ENCODE measurements around the gene KCNQ1.

Gene KCNQ1

DNA sequence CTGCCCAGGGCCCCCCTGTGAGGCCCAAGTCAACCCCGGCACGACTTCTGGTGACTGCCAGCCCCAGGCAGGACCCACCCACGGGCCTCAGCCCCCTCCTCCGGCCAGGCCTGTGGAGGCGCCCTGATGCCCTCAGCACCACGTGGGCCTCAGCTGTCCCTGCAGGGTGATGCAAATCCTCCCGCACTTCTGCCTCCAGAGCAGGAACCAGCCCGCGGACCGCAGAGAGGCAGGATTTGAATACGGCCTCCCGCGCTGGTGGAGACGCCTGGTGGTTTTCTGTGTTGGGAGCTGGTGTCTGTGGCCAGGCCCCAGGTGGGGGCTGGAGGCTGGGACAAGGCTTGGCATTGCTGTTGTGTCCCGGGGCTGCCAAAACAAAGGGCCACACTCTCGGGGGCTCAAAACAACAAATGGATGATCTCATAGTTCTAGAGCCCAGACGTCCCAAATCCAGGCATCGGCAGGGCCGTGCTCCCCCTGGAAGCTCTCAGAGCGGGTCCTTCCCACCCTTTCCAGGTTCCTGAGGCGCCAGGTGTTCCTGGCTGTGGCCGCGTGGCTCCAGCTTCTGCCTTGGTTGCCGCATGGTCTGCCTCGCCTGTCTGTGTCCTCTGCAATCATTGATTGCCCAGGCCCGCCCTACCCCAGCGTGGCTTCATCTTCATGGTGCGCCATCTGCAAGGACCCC, 19.9 kb upstream of the KCNQ1 start:
- DNase-seq (ENCODE audit: insufficient read length, low spot score): no peak
- no peak for FAIRE-seq

DNA sequence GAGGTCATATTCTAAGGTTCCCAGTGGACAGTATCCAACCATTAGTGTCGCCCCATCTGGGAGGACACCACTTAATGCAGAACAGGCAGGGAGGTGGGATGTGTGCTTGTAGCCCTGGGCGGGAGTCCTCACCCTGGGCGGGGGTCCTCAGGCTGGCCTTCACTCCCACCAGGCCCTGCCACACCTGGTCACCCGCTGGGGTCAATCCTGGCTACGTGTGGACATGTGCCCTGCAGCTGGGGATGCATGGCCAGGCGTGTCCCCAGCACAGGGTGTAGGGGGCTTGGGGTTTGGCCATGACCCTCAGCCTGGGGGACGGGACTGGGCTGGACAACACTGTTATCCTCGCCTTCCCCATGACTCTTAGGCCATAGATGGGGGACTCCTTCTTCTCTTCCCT, 19.3 kb upstream of the KCNQ1 start:
- no peak for FAIRE-seq
- no peak for DNase-seq (ENCODE audit: insufficient read length, low spot score)

DNA sequence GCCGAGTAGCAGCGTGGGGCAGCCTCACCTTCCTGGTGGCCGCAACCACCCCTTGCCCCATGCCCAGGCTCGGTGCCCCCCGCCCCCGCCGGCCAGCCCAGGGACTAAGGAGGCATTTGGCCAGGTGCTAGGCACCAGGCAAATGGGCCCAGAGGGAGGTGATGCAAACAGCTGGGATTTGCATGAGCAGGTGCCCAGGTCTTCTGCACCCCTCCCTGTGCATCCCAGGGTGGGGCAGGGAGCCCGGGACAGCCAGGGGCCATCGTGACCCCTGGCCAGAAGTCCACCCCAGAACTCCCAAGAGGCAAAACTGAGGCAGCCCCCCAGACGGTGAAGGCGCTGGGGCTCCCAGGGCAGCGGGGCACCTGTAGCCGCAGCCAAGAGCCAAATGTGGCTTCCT, 18.6 kb upstream of the KCNQ1 start:
- DNase-seq (ENCODE audit: insufficient read length, low spot score) (no peak), FAIRE-seq (no peak)

DNA sequence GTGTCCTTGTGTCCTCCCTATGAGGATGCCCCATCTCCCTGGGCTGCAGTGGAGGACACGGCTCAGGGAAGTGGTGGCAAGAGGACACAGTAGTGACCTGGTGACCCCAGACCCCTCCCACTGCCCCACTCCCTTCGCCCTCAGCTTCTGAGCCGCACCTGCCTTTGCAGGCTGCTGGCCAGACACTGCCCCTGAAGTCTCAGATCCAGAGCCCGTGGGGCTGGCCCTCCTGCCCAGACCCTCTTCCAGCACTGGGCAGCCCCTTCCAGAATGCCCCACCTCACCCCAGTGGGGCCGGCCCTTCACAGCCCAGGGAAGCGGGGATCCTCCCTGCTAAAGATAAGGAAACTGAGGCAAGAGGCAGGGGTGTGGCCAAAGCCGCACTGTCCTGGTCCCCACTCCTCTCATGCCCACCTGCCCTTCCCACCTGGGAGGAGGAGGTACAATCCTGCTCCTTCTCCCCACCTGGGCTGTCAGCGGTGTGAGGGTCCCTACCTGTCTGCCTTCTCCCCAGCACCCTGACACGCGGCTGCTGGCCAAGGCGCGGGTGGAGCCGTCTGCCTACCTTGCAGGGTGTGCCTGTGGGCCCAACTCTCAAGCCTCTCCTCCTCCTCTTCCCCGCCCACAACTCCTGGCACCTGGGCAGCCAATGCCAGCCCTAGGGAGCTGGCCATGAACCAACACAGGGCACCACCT, 17.8 kb upstream of the KCNQ1 start:
- no peak for DNase-seq (ENCODE audit: insufficient read length, low spot score)
- FAIRE-seq: no peak

DNA sequence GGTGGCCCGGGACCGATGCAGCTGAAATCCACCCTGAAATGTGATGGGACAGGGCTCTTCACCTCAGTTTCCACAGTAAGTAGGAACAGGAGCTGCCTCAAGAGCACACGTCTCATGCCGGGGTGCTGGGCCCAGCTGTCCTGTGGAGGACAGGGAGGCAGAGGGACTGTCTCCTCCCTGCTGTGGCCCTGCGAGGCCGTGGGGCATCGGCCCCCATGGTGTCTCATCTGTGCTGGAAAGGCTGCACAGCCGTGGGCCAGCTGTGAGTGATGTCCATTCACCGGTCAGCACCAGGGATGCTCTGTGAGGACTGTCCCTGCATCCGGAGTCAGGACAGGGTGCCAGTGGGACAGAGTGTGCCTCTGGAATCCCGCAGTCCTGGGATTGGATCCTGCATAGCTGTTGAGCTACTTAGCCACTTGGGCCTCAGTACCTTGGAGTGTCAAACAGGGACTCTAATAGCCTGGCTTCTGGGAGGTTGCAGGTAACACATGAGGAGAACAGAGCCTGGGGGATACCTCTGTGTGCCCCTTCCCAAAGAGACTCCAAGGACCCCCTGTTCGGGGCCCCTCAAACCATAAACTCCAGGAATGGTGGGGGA, 17.0 kb upstream of the KCNQ1 start:
- FAIRE-seq: peak; percentile 36
- no peak for DNase-seq (ENCODE audit: insufficient read length, low spot score)

DNA sequence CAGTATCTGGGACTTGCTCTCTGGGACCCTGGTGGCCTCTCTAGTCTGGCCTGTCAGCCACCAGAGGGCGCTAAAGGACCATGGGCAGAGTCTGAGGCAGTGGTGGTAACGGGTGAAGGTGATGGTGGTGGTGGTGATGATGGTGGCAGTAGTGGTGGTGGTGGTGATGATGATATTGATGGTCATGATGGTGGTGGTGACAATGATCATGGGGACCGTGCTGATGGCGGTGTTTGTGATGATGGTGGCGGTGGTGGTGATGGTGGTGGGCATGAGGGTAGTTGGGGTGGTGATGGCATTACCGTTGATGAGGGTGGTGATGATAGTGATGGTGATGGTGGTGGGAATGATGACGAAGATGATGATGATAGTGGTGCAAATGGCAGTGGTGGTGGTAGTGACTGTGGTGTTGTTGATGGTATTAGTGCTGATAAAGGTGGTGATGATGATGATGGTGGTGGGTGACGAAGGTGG, 16.4 kb upstream of the KCNQ1 start:
- DNase-seq (ENCODE audit: insufficient read length, low spot score) (peak; percentile 52), FAIRE-seq (no peak)

DNA sequence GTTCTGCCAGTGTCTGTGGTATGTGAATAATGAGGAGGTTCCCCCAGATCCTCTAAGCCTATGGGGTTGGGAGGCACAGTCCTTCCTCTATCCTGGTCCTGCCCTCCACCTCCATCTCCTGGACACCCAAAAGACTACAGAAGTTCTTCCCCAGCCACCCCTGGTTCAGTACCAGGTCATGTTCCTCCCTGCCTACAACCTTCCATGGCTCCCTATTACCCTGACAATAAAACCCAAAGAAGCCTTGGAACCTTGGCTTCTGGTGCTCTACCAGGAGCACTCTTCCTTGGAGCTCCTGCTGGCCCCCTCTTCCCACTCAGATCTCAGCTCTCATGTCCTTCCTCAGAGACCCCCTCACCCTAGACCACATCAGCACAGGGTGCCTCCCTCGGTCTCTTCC, 13.4 kb upstream of the KCNQ1 start:
- FAIRE-seq (no peak), DNase-seq (ENCODE audit: insufficient read length, low spot score) (no peak)

DNA sequence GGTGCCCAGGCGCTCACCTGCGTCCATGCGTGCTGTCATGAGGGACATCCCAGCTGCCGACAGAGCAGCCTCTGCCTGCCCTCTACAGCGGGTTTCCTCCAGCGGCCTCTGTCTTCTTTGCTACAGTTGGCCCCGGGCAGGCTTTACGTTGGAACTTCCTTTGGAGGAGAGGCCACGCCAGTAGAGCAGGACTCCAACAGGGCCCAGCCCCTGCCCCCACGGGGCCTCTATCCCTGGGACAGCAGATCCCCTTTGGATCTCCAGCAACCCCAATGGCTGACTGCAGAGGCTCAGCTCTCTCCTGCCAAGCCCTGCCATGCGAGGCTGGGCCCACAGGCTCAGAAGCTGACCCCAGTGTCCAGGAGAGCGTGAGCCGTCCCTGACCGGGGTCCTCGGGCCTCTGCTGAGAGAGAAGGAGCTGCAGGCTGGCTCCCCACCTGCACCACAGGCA, 12.6 kb upstream of the KCNQ1 start:
- no peak for DNase-seq (ENCODE audit: insufficient read length, low spot score)
- FAIRE-seq: no peak

DNA sequence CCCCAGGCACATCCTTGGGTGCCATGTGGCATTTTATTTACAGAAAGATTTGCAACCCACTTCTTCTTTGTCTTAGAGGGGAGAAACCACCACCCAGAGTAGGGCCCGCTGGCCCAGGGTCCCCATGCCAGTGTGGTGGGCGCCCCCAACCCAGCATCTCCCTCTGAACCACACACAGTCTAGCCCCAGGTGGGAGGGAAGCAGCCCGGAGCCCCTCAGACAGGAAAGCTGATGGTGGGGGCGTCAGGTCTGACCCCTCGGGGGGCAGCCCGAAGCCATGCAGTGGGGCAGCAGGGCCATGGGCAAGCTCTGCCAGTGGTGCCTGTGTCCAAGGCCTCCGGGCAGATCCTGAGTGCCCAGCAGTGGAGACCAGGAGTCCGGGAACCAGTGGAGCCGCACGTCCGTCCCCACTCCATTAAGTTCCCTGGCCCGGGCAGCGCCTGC, 12.2 kb upstream of the KCNQ1 start:
- no peak for DNase-seq (ENCODE audit: insufficient read length, low spot score)
- FAIRE-seq: no peak

DNA sequence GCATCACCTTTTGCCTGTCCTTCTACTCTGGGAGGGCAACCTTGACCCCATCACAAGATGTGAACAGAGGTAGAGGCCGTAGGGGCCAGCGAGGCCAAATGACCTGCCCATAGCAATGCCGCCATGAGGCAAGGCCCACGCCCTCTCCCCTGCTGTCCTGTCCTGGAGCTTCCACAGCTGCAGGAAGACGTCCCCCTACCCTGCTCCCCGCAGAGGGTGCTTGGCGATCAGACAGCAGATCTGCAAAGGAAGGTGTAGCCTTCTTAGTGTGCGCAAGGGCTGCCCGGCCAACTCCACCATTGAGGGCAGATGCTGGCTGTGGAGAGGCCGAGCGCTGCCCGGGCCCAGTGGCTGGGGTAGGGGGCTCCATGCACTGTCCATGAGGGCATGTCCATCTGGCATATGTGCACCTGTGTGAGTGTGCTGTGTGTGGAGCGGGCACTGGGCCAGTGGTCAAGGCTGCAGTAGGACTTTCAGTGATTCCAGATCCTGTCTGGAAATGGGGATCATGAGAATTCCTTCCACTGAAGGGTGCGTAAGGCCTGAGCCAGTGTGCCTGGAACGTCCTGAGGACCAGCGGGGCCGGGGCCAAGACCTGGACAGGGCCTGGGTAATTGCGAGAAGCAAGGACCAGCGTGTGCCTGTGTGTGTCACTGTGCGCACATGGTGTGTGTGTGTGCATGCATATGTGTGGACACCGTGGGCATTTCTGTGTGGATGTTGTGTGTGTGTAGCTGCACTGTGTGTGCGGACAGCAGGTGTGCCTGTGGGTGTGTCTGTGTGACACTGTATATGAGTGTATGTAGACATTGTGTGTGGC, 11.5 kb upstream of the KCNQ1 start:
- FAIRE-seq: no peak
- DNase-seq (ENCODE audit: insufficient read length, low spot score): no peak

DNA sequence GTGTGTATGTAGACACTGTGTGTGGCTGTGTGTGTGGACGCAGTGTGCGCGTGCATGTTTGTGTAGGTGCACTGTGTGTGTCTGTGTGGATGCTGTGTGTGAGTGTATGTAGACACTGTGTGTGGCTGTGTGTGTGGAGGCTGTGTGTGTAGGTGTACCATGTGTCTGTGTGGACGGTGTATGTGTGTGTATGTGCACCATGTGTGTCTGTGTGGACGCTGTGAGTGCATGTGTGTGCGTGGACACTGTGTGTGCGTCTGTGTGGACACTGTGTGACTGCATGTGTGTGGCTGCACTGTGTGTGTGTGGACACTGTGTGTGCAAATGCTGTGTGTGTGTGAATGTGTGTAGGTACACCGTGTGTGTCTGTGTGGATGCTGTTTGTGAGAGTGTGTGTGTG, 10.8 kb upstream of the KCNQ1 start:
- DNase-seq (ENCODE audit: insufficient read length, low spot score) (no peak), FAIRE-seq (peak; percentile 96)

DNA sequence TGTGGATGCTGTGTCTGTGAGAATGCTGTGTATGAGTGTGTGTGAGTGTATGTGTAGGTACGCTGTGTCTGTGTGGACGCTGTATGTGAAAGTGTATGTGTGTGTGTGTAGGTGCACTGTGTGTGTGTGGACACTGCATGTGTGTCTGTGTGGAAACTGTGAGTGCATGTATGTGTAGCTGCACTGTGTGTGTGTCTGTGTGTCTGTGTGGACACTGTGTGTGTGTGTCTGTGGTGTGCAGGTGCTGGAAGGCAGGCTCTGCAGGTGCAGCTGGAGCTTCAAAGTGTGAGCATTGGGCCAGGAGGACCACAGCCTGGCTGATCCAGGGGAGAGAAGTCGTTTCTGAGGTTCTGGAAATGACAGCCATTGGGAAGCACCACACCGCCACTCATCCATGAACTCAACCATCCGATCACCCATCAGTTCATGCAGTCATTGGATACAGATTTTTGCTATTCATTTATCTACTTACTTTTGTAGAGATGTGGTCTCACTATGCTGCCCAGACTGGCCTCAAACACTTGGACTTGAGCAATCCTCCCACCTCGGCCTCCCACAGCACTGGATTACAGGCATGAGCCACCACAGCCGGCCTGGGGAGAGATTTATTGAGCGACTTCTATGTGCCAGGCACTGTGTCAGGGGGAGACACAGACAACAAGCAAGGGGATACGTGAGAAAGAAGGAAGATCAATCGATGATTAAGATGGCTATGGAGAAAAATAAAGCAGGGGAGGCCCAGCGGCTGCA, 10.1 kb upstream of the KCNQ1 start:
- no peak for DNase-seq (ENCODE audit: insufficient read length, low spot score)

DNA sequence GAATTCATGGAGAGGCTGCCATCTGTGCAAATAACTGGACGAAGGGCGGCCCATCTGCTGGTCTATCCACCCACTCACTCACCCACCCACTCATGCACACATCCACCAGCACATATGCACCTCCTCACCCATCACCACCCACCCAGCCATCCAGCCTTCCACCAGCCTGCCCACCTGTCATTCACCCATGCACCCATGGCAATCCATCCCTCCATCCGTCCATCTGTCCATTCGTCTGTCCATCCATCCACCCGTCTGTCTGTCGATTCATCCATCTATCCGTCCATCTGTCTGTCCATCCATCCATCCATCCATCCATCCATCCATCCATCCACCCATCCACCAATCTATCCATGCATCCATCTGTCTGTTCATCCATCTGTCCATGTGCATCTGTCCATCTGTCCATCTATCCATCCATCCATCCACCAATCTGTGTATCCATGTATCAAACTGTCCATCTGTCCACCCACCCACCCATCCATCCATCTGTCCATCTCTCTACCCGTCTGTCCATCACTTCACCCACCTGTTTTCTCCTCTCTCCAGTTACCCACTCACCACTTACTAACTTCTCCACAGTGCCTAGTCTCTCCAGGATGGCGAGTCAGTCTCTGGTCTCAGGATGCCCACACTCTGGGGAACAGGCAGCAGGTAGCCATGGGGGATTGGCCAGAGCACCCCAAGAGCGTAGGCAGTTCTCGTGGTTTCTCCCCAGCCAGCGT, 9.4 kb upstream of the KCNQ1 start:
- DNase-seq (ENCODE audit: insufficient read length, low spot score): no peak
- no peak for FAIRE-seq

More for the DNA sequence above, 10.1 kb upstream of the KCNQ1 start:
- FAIRE-seq: no peak

DNA sequence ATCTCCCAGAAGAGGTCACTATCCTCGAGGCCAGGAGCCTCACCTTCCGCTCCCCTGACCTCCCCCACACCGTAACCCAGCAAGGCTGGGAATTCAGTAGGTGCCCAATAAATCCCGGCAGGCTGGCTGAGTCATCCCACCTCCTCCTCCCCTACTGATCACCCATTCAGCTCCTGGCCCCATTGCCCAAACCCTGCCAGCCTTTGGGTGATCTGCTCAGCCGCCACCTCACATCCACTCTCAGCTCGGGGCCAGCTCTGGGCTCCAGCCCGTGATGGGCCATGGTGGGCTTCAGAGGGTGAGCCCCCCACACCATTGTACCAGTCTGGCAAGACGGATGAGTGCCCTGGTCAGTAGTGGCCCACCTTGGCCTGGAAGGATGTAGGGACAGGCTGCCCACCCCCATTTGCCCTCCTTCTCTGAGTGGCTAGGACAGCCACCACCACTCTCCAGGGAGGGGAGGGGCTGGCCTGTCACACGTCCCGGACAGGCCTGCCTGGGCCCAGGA, 8.7 kb upstream of the KCNQ1 start:
- DNase-seq (ENCODE audit: insufficient read length, low spot score) (no peak), FAIRE-seq (no peak)

DNA sequence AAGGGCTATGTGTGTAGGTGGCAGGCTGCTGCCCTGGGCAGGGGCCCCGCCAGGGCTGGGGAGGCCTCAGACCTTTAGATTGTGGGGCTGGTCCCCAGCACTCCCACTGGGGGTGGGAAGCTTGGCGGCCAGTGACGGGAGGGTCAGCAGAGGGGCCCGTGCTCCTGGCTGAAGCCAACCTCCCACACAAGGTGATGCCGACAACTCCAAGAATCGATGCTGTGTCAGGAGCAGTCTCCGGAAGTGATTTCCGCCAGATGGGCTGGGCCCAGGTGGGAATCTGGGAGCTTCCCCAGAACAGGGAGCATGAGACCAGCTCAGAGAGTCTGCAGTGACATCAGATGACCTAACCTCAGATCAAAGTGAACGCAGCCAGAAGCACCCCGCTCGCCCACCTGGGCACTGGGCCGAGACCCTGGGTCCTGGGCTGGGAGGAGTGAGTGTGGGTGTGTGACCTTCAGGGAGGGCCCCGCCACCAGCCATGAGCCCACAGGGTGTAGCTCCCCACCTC, 8.2 kb upstream of the KCNQ1 start:
- FAIRE-seq (no peak), DNase-seq (ENCODE audit: insufficient read length, low spot score) (no peak)

DNA sequence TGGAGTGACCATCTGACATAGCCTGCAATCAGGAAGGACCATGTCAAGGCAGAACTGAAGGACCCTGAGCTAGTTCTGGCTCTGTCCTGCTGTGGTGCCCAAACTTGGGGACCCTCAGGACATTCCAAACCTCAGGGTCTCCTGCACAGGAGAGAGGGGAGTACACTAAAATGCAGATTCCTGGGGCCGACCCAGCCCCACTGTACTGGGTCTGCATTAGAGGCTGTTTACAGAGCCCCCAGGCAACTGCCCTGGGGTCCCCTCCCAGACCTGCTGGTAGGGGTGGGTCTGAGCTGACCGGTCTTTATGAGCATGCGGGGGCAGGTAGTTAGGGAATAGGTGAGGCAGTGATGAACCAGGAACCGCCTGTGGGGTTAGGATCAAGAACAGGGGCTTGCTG, 7.3 kb upstream of the KCNQ1 start:
- FAIRE-seq (no peak), DNase-seq (ENCODE audit: insufficient read length, low spot score) (no peak)

DNA sequence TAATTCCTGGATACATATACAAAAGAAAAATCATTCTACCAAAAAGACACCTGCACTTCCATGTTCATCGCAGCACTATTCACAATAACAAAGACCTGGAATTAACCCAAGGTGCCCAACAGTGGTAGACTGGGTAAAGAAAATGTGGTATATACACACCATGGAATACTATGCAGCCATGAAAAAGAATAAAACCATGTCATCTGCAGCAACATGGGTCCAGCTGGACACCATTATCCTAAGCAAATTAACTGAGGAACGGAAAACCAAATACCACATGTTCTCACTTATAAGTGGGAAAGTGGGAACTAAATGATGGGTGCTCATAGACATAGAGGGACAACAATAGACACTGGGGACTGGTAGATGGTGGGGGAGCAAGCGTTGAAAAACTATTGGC, 5.0 kb upstream of the KCNQ1 start:
- no peak for FAIRE-seq
- no peak for DNase-seq (ENCODE audit: insufficient read length, low spot score)

DNA sequence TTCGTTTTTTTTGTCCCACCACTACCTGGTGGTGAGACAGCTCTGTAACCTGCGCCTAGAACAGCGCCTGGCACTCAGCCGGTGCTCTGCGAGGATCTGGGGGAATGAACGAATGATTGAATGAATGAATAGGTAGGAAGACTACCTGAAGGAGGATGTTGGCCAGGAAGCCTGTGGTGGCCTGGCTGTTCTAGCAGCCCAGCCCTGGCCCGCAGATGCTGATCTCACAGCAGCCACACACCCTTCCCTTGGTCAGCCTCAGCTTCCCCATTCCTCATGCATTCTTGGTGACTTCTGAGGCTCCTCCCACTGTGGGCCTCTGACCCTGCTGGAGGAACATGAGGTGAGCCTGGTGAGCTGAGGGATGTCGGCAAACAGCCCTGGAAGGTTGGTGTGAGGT, 4.2 kb upstream of the KCNQ1 start:
- FAIRE-seq (no peak), DNase-seq (ENCODE audit: insufficient read length, low spot score) (no peak)

DNA sequence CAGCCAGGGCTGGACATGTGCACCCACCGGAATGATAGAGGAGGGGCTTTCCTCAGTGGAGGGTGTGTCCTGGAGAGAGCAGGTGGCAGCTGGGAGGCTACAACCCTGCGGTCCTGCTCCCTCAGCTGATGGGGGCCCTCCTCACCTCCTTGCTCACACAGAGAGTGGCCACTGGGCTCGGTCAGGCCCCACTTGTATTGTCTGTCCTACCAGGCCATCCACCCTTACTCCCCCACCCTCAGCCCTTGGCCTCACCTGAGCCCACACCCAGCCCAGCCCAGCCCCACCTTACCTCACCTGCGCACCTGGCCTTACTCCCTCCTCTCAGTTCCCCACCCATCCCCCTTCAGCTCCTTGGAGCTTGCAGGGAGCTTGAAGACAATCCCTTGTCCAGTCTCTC, 3.6 kb upstream of the KCNQ1 start:
- FAIRE-seq (no peak), DNase-seq (ENCODE audit: insufficient read length, low spot score) (no peak)

Measured in HTR-8/SVneo (cell line).